DND-41 (cell line): ENCODE measurements around the gene CD79B.

Source experiments
- EZH2 ChIP-seq: IDR thresholded peaks from 3 replicates; pipeline ENCODE4 v1.6.1; 2012; ENCODE audit warnings: borderline replicate concordance, low read depth, mild to moderate bottlenecking, moderate library complexity, low read length, inconsistent platforms; ENCODE audit not compliant: severe bottlenecking
- TF ChIP-seq, protein P1 (sequence below): IDR thresholded peaks from 2 replicates; pipeline ENCODE4 v1.5.1; 2012; ENCODE audit warnings: borderline replicate concordance, low read length, moderate library complexity, mild to moderate bottlenecking; ENCODE audit not compliant: poor library complexity, severe bottlenecking; ENCODE audit errors: extremely low read depth

DNA sequence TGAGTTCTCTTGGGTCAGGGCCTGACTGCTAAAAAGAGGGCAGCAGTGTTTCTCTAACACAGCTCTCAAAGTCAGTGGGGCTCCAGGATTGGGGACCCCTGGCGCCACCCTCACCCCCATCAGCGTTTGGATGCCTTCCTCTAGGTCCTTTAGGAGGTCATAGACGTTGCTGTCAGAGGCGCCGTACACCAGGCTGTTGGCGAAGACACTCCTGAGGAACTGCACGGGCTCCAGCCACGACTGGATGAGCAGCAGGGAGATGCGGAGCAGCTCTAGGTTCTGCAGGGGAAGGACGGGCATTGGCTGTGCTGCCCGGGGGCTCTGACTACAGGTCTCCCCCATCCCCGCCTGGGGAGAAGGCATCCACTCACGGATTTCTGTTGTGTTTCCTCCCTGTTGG, 14.5 kb downstream of the CD79B start:
- TF ChIP-seq, protein P1, sequence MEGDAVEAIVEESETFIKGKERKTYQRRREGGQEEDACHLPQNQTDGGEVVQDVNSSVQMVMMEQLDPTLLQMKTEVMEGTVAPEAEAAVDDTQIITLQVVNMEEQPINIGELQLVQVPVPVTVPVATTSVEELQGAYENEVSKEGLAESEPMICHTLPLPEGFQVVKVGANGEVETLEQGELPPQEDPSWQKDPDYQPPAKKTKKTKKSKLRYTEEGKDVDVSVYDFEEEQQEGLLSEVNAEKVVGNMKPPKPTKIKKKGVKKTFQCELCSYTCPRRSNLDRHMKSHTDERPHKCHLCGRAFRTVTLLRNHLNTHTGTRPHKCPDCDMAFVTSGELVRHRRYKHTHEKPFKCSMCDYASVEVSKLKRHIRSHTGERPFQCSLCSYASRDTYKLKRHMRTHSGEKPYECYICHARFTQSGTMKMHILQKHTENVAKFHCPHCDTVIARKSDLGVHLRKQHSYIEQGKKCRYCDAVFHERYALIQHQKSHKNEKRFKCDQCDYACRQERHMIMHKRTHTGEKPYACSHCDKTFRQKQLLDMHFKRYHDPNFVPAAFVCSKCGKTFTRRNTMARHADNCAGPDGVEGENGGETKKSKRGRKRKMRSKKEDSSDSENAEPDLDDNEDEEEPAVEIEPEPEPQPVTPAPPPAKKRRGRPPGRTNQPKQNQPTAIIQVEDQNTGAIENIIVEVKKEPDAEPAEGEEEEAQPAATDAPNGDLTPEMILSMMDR, result no peak
- no peak for TF ChIP-seq EZH2
